CD4-positive, alpha-beta memory T cell (primary cell): ENCODE results near the gene RBP7. TPM values are rescaled to one million over a fixed set of nuclear protein-coding genes. Genes with fewer than 3 reads are reported as not detected.

Experiments
- CTCF ChIA-PET: fragments of 350-600 bp; sonication (Branson Sonifier 250); formaldehyde crosslinking; loops from one replicate; lab custom pipeline; 2021; ENCODE audit warnings: inconsistent platforms; ENCODE audit not compliant: partially characterized antibody; lab: Charles Lee
- POLR2A ChIA-PET: fragments of 350-600 bp; sonication (Branson Sonifier 250); formaldehyde crosslinking; loops from one replicate; lab custom pipeline; 2021; ENCODE audit not compliant: partially characterized antibody; lab: Charles Lee
- DNase-seq, 5 donors: peaks; one replicate each; pipeline versions ENCODE4 v3.0.0 to v3.0.0-alpha.2; 2020 to 2022; ENCODE audit warnings: mixed read lengths in 1 of 5
- H3K27ac ChIP-seq: one replicate; pipeline ENCODE4 v1.7.0; 2013; ENCODE audit warnings: low read depth, low read length
- H3K27me3 ChIP-seq: 2 replicates; pipeline ENCODE4 v1.7.0; 2013; ENCODE audit warnings: mild to moderate bottlenecking, low read length, moderate library complexity; ENCODE audit not compliant: insufficient read depth
- H3K36me3 ChIP-seq: 2 replicates; pipeline ENCODE4 v1.7.0; 2013; ENCODE audit warnings: mild to moderate bottlenecking, low read length, moderate library complexity; ENCODE audit not compliant: insufficient read depth
- H3K4me1 ChIP-seq: 2 replicates; pipeline ENCODE4 v1.7.0; 2013; ENCODE audit warnings: mild to moderate bottlenecking, low read length, moderate library complexity; ENCODE audit not compliant: insufficient read depth
- H3K4me3 ChIP-seq, 2 donors: one replicate each; pipeline ENCODE4 v1.7.0; 2013; ENCODE audit warnings: low read length in 2 of 2, mild to moderate bottlenecking in 1 of 2
- H3K9me3 ChIP-seq, 2 donors: one replicate each; pipeline ENCODE4 v1.7.0; 2013; ENCODE audit warnings: low read length in 2 of 2, control low read depth in 1 of 2; ENCODE audit not compliant: control insufficient read depth in 1 of 2
- H3K27ac Mint-ChIP-seq, 7 donors: one replicate each; pipeline ENCODE4 v1.8.0; 2020 to 2021; ENCODE audit warnings: mixed read lengths in 7 of 7, mild to moderate bottlenecking in 6 of 7, inconsistent platforms in 3 of 7, moderate library complexity in 3 of 7
- H3K27me3 Mint-ChIP-seq, 2 donors: one replicate each; pipeline ENCODE4 v1.8.0; 2020 to 2021; ENCODE audit warnings: mixed read lengths in 2 of 2
- H3K36me3 Mint-ChIP-seq, 2 donors: one replicate each; pipeline ENCODE4 v1.8.0; 2020 to 2021; ENCODE audit warnings: mixed read lengths in 2 of 2, inconsistent platforms in 1 of 2, mild to moderate bottlenecking in 1 of 2
- H3K4me1 Mint-ChIP-seq, 4 donors: one replicate each; pipeline ENCODE4 v1.8.0; 2020 to 2021; ENCODE audit warnings: mixed read lengths in 4 of 4, mild to moderate bottlenecking in 1 of 4
- H3K4me3 Mint-ChIP-seq, 8 donors: one replicate each; pipeline ENCODE4 v1.8.0; 2020 to 2021; ENCODE audit warnings: mixed read lengths in 8 of 8, mild to moderate bottlenecking in 7 of 8, moderate library complexity in 6 of 8, inconsistent platforms in 3 of 8
- H3K9me3 Mint-ChIP-seq, 8 donors: one replicate each; pipeline ENCODE4 v1.8.0; 2020 to 2021; ENCODE audit warnings: mixed read lengths in 8 of 8, mild to moderate bottlenecking in 5 of 8, inconsistent platforms in 3 of 8, moderate library complexity in 1 of 8
- intact Hi-C: fragments of 100-400 bp; cut with micrococcal nuclease; formaldehyde crosslinking; loops from one replicate; pipeline ENCODE4 v1.15.1; 2023
- polyA plus RNA-seq, 2 donors: library from polyadenylated mRNA; unstranded; fragments of 300-500 nt; fragmentation: Illumina TruSeq; gene quantifications; one replicate each; pipeline ENCODE4 v1.2.3, GENCODE V29; 2021
- total RNA-seq, 2 experiments: library from RNA; stranded (reverse); gene quantifications; one replicate each; pipeline ENCODE4 v1.2.3, GENCODE V29; 2021

RBP7 gene
- total and polyA plus RNA-seq, 4 experiments from 2014 or later: not detected

- no peaks in the 10 kb centered on the region for H3K27me3 Mint-ChIP-seq
- DNase-seq: no peak
- H3K27ac Mint-ChIP-seq: no peak overlapping the region
- Histone ChIP-seq H3K27ac (no peak overlapping the region), H3K9me3 (no peaks in the 10 kb centered on the region), H3K27me3 (no peaks in the 10 kb centered on the region), H3K4me1 (peaks cover 25% of the 10 kb centered on the region), H3K36me3 (peaks cover 27% of the 10 kb centered on the region), H3K4me3 (no peak overlapping the region)
- intact Hi-C loops: no loop called here
- H3K9me3 Mint-ChIP-seq: peaks cover 0 to 2% (median 0%) of the 10 kb centered on the region in 8 donors
- ChIA-PET CTCF (no interaction called here), POLR2A (no interaction called here)
- H3K36me3 Mint-ChIP-seq: peaks cover 35 to 59% of the 10 kb centered on the region in 2 donors
- H3K4me3 Mint-ChIP-seq: no peak overlapping the region
- peaks cover 22 to 51% (median 39%) of the 10 kb centered on the region in 4 donors for H3K4me1 Mint-ChIP-seq
Observed at GRCh38 chr1:10048601-10049000, 51.6 kb downstream of the RBP7 start.

GRCh38 chr1:10050611-10051010 is 53.6 kb downstream of the RBP7 start:
- Histone ChIP-seq H3K27ac (no peak overlapping the region), H3K9me3 (no peaks in the 10 kb centered on the region), H3K4me3 (no peak overlapping the region), H3K36me3 (peaks cover 27% of the 10 kb centered on the region), H3K27me3 (no peaks in the 10 kb centered on the region), H3K4me1 (peaks cover 17% of the 10 kb centered on the region)
- H3K27me3 Mint-ChIP-seq: no peaks in the 10 kb centered on the region
- no peak overlapping the region for H3K27ac Mint-ChIP-seq
- intact Hi-C loops: no loop called here
- H3K4me3 Mint-ChIP-seq: no peak overlapping the region
- peaks cover 26 to 53% of the 10 kb centered on the region in 2 donors for H3K36me3 Mint-ChIP-seq
- H3K9me3 Mint-ChIP-seq: peaks cover 0 to 4% (median 0%) of the 10 kb centered on the region in 8 donors
- CTCF ChIA-PET: no interaction called here
- DNase-seq: no peak
- POLR2A ChIA-PET: no interaction called here
- H3K4me1 Mint-ChIP-seq: peaks cover 17 to 34% (median 30%) of the 10 kb centered on the region in 4 donors

DNA sequence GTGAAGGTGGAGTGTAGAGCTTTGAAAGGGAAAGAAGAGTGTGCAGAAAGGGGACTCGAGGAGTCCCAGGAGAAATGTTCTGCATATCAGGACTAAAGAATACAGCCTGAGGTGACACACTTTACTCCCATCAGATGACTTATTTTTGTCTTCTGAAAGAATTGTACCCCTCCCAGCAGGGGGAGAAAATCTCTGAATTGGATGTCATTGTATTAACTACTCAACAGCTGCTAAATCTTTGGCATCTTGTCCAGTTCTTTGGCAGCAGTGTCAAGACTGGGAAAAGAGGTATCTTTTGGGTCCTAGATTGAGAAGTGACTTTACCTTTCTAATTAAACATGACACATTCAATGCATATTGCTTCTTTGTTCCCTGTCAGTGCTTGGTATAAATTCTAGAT is 54.6 kb downstream of the RBP7 start:
- H3K4me3 Mint-ChIP-seq: no peak overlapping the region
- no peak for DNase-seq
- CTCF ChIA-PET: no interaction called here
- Histone ChIP-seq H3K4me1 (peaks cover 8% of the 10 kb centered on the region), H3K9me3 (no peaks in the 10 kb centered on the region), H3K27ac (no peak overlapping the region), H3K36me3 (peaks cover 27% of the 10 kb centered on the region), H3K4me3 (no peak overlapping the region), H3K27me3 (no peaks in the 10 kb centered on the region)
- intact Hi-C loops: no loop called here
- H3K4me1 Mint-ChIP-seq: peaks cover 15 to 25% (median 23%) of the 10 kb centered on the region in 4 donors
- H3K27ac Mint-ChIP-seq: no peak overlapping the region
- H3K9me3 Mint-ChIP-seq: peaks cover 0 to 4% (median 0%) of the 10 kb centered on the region in 8 donors
- POLR2A ChIA-PET: no interaction called here
- H3K27me3 Mint-ChIP-seq: no peaks in the 10 kb centered on the region
- peaks cover 24 to 53% of the 10 kb centered on the region in 2 donors for H3K36me3 Mint-ChIP-seq

DNA sequence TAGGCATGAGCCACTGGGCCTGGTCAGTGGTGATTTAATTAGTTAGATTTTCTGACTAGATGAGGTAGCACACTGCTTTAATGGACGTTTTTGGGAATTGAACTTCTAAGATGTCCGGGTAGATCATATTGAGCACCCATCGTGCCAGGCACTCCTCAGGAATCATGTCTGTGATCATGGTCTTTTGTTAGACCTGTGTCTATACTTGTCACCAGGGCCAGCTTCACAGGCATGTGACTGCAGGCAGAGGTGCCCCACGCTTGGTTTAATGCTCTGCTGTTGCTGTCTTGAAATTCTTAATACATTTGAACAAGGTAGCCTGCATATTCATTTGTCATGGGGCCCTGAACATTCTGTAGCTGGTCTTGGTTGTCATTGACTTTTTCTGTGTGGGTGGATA is 55.3 kb downstream of the RBP7 start:
- no peaks in the 10 kb centered on the region for H3K27me3 Mint-ChIP-seq
- peaks cover 27% of the 10 kb centered on the region for H3K36me3 ChIP-seq
- peaks cover 9 to 19% (median 17%) of the 10 kb centered on the region in 4 donors for H3K4me1 Mint-ChIP-seq
- intact Hi-C loops: no loop called here
- H3K27ac ChIP-seq: no peak overlapping the region
- POLR2A ChIA-PET: no interaction called here
- H3K4me3 Mint-ChIP-seq: no peak overlapping the region
- no peak overlapping the region for H3K4me3 ChIP-seq
- CTCF ChIA-PET: no interaction called here
- H3K36me3 Mint-ChIP-seq: peaks cover 24 to 47% of the 10 kb centered on the region in 2 donors
- H3K9me3 Mint-ChIP-seq: peaks cover 0 to 4% (median 0%) of the 10 kb centered on the region in 8 donors
- H3K27ac Mint-ChIP-seq: no peak overlapping the region
- H3K4me1 ChIP-seq: peaks cover 6% of the 10 kb centered on the region
- no peaks in the 10 kb centered on the region for H3K9me3 ChIP-seq
- no peak for DNase-seq
- H3K27me3 ChIP-seq: no peaks in the 10 kb centered on the region

DNA sequence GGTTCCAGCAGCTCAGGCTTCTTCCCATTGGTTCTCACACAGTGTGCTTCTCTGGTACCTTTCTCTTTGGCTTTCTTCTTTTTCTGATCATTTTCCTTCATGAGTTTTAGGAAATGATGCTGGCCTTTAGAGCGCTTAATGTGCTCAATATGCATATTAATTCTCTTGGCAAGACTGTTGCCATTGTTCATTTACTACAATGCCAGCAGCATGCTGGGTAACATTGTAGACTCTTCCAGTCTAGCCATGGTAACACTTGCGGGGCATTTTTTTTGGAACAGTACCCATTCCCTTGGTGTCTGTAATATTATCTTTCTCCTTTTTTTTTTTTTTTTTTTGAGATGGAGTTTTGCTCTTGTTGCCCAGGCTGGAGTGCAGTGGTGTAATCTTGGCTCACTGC is 57.4 kb downstream of the RBP7 start:
- POLR2A ChIA-PET: no interaction called here
- peaks cover 8 to 15% (median 12%) of the 10 kb centered on the region in 4 donors for H3K4me1 Mint-ChIP-seq

GRCh38 chr1:10056599-10056987 is 59.6 kb downstream of the RBP7 start:
- peaks cover 15 to 36% of the 10 kb centered on the region in 2 donors for H3K36me3 Mint-ChIP-seq
- ChIA-PET CTCF (no interaction called here), POLR2A (no interaction called here)
- intact Hi-C loops: no loop called here
- Histone ChIP-seq H3K36me3 (peaks cover 14% of the 10 kb centered on the region), H3K4me1 (no peaks in the 10 kb centered on the region), H3K27me3 (no peaks in the 10 kb centered on the region), H3K27ac (no peak overlapping the region), H3K4me3 (no peak overlapping the region), H3K9me3 (no peaks in the 10 kb centered on the region)
- no peak overlapping the region for H3K27ac Mint-ChIP-seq
- DNase-seq: no peak
- peaks cover 8 to 21% (median 9%) of the 10 kb centered on the region in 4 donors for H3K4me1 Mint-ChIP-seq
- H3K9me3 Mint-ChIP-seq: peaks cover 0 to 2% (median 0%) of the 10 kb centered on the region in 8 donors
- H3K27me3 Mint-ChIP-seq: no peaks in the 10 kb centered on the region
- H3K4me3 Mint-ChIP-seq: no peak overlapping the region

More for the DNA sequence above, 57.4 kb downstream of the RBP7 start:
- Mint-ChIP-seq H3K36me3 (peaks cover 22 to 50% of the 10 kb centered on the region in 2 donors), H3K27ac (peak overlapping the region in 1 of 7 donors; percentile 55), H3K27me3 (no peaks in the 10 kb centered on the region), H3K9me3 (peaks cover 0 to 4% (median 0%) of the 10 kb centered on the region in 8 donors), H3K4me3 (no peak overlapping the region)
- Histone ChIP-seq H3K36me3 (peaks cover 24% of the 10 kb centered on the region), H3K4me1 (no peaks in the 10 kb centered on the region), H3K27ac (no peak overlapping the region), H3K4me3 (no peak overlapping the region), H3K9me3 (no peaks in the 10 kb centered on the region), H3K27me3 (no peaks in the 10 kb centered on the region)
- CTCF ChIA-PET: interaction anchor here (1.7 kb wide), 1 partner anchor 180 kb away, joined by 5 read pairs; no protein-coding TSS in a partner anchor
- intact Hi-C loops: no loop called here
- no peak for DNase-seq

- POLR2A ChIA-PET: no interaction called here
- no peak overlapping the region for H3K27ac Mint-ChIP-seq
- peaks cover 0 to 2% (median 0%) of the 10 kb centered on the region in 8 donors for H3K9me3 Mint-ChIP-seq
- peaks cover 12 to 32% of the 10 kb centered on the region in 2 donors for H3K36me3 Mint-ChIP-seq
- no peak overlapping the region for H3K4me3 Mint-ChIP-seq
- Histone ChIP-seq H3K36me3 (peaks cover 12% of the 10 kb centered on the region), H3K27ac (no peak overlapping the region), H3K4me1 (no peaks in the 10 kb centered on the region), H3K27me3 (no peaks in the 10 kb centered on the region), H3K4me3 (no peak overlapping the region), H3K9me3 (no peaks in the 10 kb centered on the region)
- no peak for DNase-seq
- CTCF ChIA-PET: no interaction called here
- intact Hi-C loops: no loop called here
- no peaks in the 10 kb centered on the region for H3K27me3 Mint-ChIP-seq
- H3K4me1 Mint-ChIP-seq: peaks cover 8 to 20% (median 9%) of the 10 kb centered on the region in 4 donors
Observed at GRCh38 chr1:10057343-10057742, 60.3 kb downstream of the RBP7 start.
